ENCODE data around the gene PAPSS2. TPM values are rescaled to one million over a fixed set of nuclear protein-coding genes. Genes with fewer than 3 reads are reported as not detected.

The PAPSS2 gene
- total RNA-seq, 1 experiment from 2014 or later, result 14.6 TPM

- POLR2A ChIA-PET, result no interaction called here
- Histone ChIP-seq H3K9me2 (ENCODE audit: insufficient read depth) (no peaks in the 10 kb centered on the region), H3K79me2 (ENCODE audit: insufficient read depth, low read length) (no peaks in the 10 kb centered on the region), H4K20me1 (ENCODE audit: insufficient read depth) (peaks cover 6% of the 10 kb centered on the region; the same call in 1 of the 2 replicates), H3K9ac (ENCODE audit: low read length) (no peak overlapping the region), H2AFZ (ENCODE audit: low read depth, low read length, poor library complexity, severe bottlenecking) (no peak overlapping the region), H3K4me2 (ENCODE audit: low read length) (no peak overlapping the region), H3K4me3 (replicated peaks in 1 of 2; ENCODE audit: low read depth in 1 of 2, low read length in 2 of 2) (no peak overlapping the region), H3K27me3 (ENCODE audit: insufficient read depth, low read length) (no peaks in the 10 kb centered on the region), H3K9me3 (ENCODE audit: control insufficient read depth in 1 of 2, insufficient read depth in 1 of 2, low read depth in 1 of 2, low read length in 2 of 2) (no peaks in the 10 kb centered on the region), H3K36me3 (ENCODE audit: control insufficient read depth in 1 of 2, insufficient read depth in 2 of 2, low read length in 2 of 2) (peaks cover 11 to 19% of the 10 kb centered on the region in 2 experiments; a peak in 3 of 4 replicates), H3K27ac (ENCODE audit: low read depth, low read length) (no peak overlapping the region), H3K4me1 (ENCODE audit: control insufficient read depth in 1 of 2, insufficient read depth in 2 of 2, low read length in 2 of 2) (peaks cover 0 to 5% of the 10 kb centered on the region in 2 experiments; a peak in 1 of 4 replicates)
- ATAC-seq, result no peak
- intact Hi-C loops (cut with micrococcal nuclease), result no loop called here
- RAD21 ChIA-PET (ENCODE audit: low non-redundant PET in 1 of 2, low total read pairs in 2 of 2, uncharacterized antibody in 2 of 2, unreplicated experiment in 2 of 2), result no interaction called here
- BruUV-seq (replicated peaks), result no TSS peak
- no peak for DNase-seq (ENCODE audit: low read depth, low spot score)
- TF ChIP-seq TCF7L2 (IDR thresholded peaks at IDR 0.05; ENCODE audit: borderline replicate concordance, extremely low read depth, insufficient read depth, insufficient read length) (no peak), MAX (IDR thresholded peaks at IDR 0.05) (no peak), SIN3A (IDR thresholded peaks at IDR 0.05; ENCODE audit: low read depth) (no peak), CEBPB (IDR thresholded peaks at IDR 0.05; ENCODE audit: low read depth) (no peak), CTCF (IDR thresholded peaks at IDR 0.05 in 2 of 3, conservative IDR thresholded peaks at IDR 0.05 in 1 of 3; ENCODE audit: borderline replicate concordance in 1 of 3, insufficient read depth in 1 of 3, low read depth in 2 of 3, low read length in 2 of 3) (no peak), POLR2AphosphoS5 (IDR thresholded peaks at IDR 0.05; ENCODE audit: low read depth, low read length) (no peak), EZH2 (IDR thresholded peaks at IDR 0.05) (no peak), ELF1 (IDR thresholded peaks at IDR 0.05; ENCODE audit: borderline replicate concordance, low read depth) (no peak), JUND (IDR thresholded peaks at IDR 0.05) (no peak), YY1 (IDR thresholded peaks at IDR 0.05; ENCODE audit: extremely low read depth, insufficient replicate concordance, low read depth, low read length) (no peak), RAD21 (IDR thresholded peaks at IDR 0.05; ENCODE audit: low read depth) (no peak), ZFX (IDR thresholded peaks at IDR 0.05) (no peak), SRF (IDR thresholded peaks at IDR 0.05; ENCODE audit: low read depth) (no peak), CBX3 (IDR thresholded peaks at IDR 0.05; ENCODE audit: low read depth) (no peak), POLR2A (IDR thresholded peaks at IDR 0.05; ENCODE audit: borderline replicate concordance, extremely low read depth, insufficient read depth, insufficient read length) (no peak), SP1 (IDR thresholded peaks at IDR 0.05; ENCODE audit: low read depth) (no peak), FOSL1 (IDR thresholded peaks at IDR 0.05; ENCODE audit: low read depth) (no peak)
- TF ChIP-seq, protein P1, sequence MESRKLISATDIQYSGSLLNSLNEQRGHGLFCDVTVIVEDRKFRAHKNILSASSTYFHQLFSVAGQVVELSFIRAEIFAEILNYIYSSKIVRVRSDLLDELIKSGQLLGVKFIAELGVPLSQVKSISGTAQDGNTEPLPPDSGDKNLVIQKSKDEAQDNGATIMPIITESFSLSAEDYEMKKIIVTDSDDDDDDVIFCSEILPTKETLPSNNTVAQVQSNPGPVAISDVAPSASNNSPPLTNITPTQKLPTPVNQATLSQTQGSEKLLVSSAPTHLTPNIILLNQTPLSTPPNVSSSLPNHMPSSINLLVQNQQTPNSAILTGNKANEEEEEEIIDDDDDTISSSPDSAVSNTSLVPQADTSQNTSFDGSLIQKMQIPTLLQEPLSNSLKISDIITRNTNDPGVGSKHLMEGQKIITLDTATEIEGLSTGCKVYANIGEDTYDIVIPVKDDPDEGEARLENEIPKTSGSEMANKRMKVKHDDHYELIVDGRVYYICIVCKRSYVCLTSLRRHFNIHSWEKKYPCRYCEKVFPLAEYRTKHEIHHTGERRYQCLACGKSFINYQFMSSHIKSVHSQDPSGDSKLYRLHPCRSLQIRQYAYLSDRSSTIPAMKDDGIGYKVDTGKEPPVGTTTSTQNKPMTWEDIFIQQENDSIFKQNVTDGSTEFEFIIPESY (IDR thresholded peaks at IDR 0.05; ENCODE audit: extremely low read depth, insufficient replicate concordance, low read length), result no peak
- TF ChIP-seq, protein P2, sequence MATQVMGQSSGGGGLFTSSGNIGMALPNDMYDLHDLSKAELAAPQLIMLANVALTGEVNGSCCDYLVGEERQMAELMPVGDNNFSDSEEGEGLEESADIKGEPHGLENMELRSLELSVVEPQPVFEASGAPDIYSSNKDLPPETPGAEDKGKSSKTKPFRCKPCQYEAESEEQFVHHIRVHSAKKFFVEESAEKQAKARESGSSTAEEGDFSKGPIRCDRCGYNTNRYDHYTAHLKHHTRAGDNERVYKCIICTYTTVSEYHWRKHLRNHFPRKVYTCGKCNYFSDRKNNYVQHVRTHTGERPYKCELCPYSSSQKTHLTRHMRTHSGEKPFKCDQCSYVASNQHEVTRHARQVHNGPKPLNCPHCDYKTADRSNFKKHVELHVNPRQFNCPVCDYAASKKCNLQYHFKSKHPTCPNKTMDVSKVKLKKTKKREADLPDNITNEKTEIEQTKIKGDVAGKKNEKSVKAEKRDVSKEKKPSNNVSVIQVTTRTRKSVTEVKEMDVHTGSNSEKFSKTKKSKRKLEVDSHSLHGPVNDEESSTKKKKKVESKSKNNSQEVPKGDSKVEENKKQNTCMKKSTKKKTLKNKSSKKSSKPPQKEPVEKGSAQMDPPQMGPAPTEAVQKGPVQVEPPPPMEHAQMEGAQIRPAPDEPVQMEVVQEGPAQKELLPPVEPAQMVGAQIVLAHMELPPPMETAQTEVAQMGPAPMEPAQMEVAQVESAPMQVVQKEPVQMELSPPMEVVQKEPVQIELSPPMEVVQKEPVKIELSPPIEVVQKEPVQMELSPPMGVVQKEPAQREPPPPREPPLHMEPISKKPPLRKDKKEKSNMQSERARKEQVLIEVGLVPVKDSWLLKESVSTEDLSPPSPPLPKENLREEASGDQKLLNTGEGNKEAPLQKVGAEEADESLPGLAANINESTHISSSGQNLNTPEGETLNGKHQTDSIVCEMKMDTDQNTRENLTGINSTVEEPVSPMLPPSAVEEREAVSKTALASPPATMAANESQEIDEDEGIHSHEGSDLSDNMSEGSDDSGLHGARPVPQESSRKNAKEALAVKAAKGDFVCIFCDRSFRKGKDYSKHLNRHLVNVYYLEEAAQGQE (IDR thresholded peaks at IDR 0.05; ENCODE audit: low read depth), result no peak
- TF ChIP-seq, protein P3, sequence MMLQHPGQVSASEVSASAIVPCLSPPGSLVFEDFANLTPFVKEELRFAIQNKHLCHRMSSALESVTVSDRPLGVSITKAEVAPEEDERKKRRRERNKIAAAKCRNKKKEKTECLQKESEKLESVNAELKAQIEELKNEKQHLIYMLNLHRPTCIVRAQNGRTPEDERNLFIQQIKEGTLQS (IDR thresholded peaks at IDR 0.05), result no peak
- CTCF ChIA-PET, result no interaction called here
Observed at GRCh38 chr10:87753995-87754866, 94.6 kb downstream of the PAPSS2 start.
